Transverse colon (tissue), 4 donors: ENCODE results near the gene LCLAT1.

Source experiments
- CTCF ChIP-seq, 5 experiments: fragments of 200-600 bp in 3 of 5; fragments of 450-650 bp in 2 of 5; sonication (generic) in 3 of 5; IDR thresholded peaks; 1 replicate in 2 of 5; 2 replicates in 3 of 5; pipeline ENCODE4 v1.5.1; 2016 to 2017; ENCODE audit warnings: antibody characterized with exemption in 5 of 5, inconsistent platforms in 3 of 5, mild to moderate bottlenecking in 2 of 5, moderate library complexity in 1 of 5
- EP300 ChIP-seq: sonication (generic); formaldehyde crosslinking; IDR thresholded peaks from one replicate; pipeline ENCODE4 v1.6.1; 2017; ENCODE audit warnings: antibody characterized with exemption, low read depth
- POLR2A ChIP-seq: fragments of 450-650 bp; IDR thresholded peaks from one replicate; pipeline ENCODE4 v1.6.1; 2016; ENCODE audit warnings: antibody characterized with exemption, mild to moderate bottlenecking, moderate library complexity
- POLR2AphosphoS5 ChIP-seq, 3 donors: sonication (generic); formaldehyde crosslinking; IDR thresholded peaks; one replicate each; pipeline ENCODE4 v1.6.1; 2016; ENCODE audit warnings: antibody characterized with exemption in 3 of 3

GRCh38 chr2:30522421-30522820 is 75.4 kb downstream of the LCLAT1 start:
- TF ChIP-seq POLR2A, result no peak
- TF ChIP-seq CTCF (IDR thresholded peaks at IDR 0.05), result no peak
- TF ChIP-seq POLR2AphosphoS5 (IDR thresholded peaks at IDR 0.05), result no peak
- no peak for TF ChIP-seq EP300
